Skin of body (tissue), 2 donors: Measurements from ENCODE around the gene WDFY2. TPM values are rescaled to one million over a fixed set of nuclear protein-coding genes. Genes with fewer than 3 reads are reported as not detected.

Source experiments
- DNase-seq: peaks from one replicate; lab custom pipeline; 2025; lab: John Stamatoyannopoulos, UW
- total RNA-seq: library from RNA; depleted of rRNA; stranded (reverse); fragments of >200 nt; gene quantifications from one replicate; pipeline ENCODE4 v1.2.3, GENCODE V29; 2014

The WDFY2 gene
- total RNA-seq, 1 donor from 2014 or later: 28.9 TPM

DNA sequence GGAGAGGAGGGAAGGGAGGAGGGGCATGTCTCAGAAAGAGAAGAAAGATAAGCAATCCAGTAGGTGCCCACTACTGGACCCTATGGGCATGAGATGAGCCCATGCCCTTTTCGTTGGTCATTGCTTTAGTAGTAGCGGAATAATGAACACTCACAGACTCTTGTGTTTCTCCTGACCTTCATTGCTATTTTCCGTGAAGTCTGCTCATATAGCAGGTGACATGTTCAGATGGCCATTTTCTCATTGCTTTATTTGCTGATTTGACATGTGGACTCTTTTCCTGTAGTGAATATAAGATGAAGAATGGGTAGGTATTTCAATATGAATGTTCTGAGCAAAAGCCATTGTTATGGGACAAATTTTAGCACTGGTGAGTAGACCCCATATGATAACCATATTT is 16.4 kb downstream of the WDFY2 start:
- DNase-seq: no peak

DNA sequence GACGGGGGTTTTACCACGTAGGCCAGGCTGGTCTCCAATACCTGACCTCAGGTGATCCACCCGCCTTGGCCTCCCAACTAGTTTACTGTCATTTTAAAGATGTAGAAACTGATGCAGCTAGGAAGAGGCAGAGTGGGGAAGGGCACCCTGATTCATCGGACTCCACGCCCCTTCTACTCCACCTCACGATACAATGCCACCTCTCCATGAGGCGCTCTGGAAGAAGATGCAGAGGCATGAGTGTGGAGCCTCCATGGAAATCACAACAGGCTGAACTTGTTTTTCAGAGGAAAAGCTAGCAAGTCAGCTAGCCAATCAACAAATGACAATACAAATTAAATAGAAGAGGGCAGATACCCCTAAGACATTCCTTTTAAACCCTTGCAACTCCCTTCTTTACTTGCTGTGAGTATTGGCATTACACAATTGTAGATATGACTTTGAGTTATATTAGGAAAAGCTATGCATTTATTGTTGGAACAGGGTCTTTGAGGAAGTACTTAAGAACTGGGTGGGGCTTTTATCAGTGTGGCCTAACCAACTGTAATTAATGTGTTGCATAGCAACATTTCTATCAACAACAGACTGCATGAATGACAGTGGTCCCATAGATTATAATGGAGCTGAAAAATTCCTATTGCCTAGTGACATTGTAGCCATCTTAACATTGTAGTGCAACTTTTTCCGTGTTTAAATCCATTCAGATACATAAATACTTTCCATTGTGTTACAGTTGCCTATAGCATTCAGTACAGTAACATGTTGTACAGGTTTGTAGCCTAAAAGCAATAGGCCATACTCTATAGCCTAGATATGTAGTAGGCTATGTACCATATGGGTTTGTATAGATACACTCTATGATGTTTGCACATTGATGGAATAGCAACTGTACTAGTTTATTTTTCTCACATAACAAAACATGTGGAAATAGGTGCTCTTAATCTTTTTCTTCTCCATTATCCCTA is 17.6 kb downstream of the WDFY2 start:
- DNase-seq: no peak

DNA sequence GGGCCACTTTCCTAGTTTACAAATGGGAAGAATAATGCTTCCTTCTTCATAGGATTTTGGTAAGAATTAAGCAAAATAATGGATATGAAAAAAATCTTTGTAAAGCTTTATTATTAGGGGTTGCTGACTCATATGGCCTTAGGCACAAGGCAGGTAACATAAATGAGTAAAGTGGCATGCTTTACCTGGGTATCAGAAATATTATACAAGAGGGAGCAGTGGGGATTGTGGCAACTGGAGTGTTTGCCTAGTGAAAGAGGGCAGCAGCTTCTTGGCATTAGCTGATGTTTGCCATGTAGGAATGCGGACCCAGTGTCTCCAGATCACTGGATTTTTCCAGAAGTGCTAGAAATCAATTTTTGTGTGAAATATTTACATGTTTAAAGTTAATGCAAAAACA is 19.5 kb downstream of the WDFY2 start:
- no peak for DNase-seq

DNA sequence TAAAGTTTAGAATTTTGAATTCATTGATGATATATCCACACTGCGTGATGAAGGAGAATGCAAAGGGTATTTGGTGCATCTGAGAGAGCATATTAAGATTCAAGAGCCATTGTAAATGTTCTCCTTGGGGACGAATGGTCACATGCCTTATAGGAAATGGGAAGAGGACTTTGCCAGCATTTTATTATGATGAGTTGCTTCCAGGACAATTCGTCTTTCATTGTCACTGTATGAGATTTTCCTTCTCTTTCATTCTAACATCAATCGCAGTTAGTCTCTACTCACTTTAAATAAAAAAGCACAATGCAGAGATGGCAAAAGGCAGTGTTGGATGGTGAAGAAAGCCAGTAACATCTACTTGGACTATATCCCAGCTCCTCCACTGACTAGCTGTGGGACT is 21.4 kb downstream of the WDFY2 start:
- no peak for DNase-seq

DNA sequence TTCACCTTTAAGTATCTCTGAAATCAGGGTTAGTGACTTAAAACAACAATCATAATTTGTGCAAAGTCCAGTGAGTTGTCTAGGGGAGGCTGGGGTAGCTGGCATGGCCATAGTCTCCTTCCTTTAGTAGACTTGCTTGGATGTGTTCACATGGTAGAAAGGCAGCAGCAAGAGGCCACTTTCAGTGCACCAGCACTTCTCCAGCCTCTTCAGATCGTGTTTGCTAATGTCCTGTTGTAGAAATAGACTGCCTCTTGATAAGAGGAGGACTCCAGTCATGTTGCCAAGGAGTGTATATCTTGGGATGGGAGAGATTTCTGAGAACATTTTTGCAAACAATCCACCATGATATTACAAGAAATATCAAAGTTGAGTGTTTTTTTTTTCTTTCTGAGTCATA is 22.9 kb downstream of the WDFY2 start:
- DNase-seq: no peak

DNA sequence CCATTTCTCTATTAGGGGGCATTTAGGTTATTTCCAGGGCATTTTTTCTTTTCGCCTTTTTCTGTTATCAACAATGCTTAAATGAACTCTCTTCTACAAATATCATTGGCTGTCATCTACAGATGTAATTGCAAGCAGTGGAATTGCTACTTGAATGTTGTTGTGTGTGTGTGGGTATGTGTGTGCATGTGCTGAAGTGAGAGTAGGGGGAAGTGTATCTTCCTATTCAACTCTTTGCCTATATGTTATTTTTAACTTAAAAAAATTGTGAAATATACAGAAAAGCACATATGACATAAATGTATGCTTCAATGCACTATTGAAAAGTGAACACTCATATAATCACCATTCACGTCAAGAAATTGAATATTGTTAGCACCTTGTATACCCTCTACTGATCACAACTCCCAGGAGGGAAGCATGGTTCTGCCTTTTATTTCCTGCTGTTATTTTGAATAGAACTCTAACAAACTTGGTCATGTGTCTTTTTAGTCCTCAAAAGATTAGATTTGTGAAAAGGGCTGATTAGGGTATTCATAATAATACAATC is 24.7 kb downstream of the WDFY2 start:
- no peak for DNase-seq

DNA sequence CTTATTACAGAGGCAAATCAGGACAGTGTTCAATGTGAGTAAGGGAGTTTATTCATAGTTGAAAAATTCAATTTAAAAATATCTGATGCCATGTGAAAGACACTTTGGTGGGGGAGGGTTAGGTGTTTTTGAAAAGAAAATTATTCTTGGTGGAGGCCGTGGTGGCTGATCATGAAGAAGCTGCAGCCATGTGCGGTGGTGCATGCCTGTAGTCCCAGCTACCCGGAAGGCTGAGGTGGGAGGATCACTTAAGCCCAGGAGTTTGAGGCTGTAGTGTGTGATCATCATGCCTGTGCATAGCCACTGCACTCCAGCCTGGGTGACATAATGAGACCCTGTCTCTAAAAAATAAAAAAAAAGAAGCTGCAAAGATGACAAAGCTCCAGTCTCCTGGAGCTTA is 28.6 kb downstream of the WDFY2 start:
- DNase-seq: no peak

DNA sequence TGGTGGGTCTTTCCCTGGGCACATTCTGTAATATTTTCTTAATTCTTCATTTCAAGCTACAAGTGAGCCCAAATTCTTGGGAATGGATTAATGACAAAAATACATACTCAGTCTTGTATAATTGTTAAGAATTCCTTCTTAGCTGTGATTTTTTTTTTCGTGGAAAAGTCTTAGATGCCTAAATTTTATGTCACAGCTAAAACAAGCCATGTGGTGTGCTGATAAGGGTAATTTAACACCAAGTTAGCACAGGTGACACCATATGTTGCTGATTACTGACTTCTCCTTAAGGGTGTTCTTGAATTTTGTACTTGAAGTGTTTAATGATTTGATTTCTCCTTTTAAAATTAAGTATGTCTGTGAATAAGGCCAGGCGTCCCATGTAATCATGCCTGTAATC is 29.3 kb downstream of the WDFY2 start:
- no peak for DNase-seq

DNA sequence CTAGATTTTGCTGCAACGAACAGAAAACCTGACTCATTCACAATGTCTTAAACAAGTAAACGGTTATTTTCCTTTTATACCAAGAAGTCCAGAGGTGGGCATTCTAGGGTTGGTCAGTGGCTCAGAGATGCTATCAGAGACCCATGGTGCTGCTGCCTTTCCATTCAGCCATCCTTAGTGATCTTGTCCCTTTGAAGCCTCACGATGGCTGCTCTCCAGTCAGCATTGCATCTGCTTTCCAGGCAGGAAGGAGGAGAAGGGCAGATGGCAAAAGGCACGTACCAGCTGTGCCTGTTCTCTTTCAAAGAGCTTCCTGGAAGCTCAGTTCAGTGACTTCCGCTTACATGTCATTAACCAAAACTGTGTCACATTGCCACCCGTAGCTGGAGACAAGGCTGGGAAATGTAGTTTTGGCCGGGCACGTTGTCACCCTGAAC is 30.1 kb downstream of the WDFY2 start:
- DNase-seq: peak; percentile 64

DNA sequence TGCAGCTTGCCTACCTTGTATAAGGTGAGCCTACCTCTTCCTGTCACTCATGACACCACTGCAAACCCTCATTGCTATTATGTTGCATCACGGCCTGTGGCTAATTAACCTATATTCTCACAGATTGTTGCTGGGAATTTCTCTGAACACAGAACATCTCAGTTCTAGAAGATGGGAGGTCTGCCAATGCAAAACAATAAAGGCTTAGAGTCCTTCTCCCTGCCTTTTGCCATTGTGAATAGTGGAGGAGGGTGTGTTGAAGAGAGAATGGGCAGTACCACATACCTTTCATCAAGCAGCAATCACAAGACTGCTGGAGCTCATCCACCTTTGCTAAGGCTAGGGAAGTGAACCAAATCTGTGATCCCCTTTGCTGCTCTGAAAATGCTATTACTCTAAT is 34.4 kb downstream of the WDFY2 start:
- no peak for DNase-seq

DNA sequence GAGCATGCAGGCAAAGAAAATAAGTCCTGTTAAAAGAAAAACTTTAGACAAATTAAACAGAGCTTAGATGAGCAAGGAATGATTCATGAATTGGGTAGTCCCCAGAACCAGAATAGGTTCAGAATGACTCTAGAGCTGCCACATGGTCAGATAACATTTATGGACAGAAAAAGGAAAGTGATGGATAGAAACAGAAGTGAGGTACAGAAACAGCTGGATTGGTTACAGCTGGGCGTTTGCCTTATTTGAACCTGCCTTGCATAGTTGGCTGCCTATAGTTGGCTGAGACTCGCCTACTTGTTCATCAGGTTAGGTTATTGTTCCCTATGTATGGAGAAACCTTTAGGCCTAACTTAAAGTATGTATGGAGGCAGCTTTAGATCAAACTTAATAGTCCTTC is 35.4 kb downstream of the WDFY2 start:
- DNase-seq: no peak

DNA sequence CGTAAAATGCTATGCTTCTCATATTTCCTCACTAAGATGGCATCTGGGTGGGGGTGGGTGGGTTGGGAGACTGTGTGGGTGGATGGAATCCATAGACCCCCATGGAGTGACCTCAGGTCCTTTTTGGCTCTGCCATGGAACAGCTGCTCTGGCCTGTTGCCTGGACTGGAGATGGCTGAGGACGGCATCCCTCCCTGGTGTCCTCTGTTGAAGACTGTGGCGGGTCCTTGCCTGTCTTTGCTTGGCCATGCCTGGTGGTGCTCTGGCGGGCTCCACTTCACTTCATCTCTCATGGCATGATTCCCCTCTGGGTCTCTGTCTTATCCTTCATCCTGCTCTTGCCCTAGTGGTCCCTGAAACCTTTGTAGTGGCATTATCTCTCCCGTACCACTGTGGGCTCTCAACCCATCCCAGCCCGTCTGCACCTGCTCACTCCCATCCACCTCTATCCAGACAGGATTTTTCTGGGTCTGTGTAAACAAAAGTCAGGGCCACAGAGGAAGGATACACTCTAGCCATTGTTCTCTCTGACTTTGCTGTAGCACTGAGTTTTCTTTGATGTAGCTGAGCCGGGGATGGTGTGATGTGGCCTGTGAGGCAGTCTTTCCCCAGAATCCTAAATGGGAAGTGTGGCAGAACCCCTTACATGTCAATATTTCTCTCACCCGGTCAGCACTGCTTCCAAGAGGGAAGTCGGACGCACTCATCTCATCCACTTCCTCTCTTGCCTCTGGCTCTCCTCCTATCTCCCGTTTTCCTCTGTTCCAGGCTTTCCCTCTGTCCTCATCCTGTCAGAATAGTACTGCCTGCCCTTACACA is 36.1 kb downstream of the WDFY2 start:
- DNase-seq: no peak

DNA sequence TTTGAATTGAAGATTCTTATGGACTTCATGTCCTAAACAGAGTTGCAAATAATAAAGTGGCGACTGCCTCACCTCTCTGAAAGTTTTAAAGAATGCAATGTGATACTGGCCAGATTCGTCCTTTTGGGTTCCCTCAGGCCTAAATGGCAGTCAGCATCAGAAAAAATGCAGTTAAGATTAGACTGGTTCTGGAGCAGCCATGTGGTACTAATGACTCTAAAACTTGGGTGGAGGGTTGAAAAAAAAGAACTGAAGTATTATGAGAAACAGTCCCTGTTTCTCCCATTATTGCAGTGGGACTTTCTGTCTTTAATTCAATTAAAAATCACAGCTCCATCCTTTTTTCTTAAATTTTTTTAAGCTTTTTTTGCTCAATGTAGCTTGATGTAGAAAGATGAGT is 37.3 kb downstream of the WDFY2 start:
- DNase-seq: no peak

DNA sequence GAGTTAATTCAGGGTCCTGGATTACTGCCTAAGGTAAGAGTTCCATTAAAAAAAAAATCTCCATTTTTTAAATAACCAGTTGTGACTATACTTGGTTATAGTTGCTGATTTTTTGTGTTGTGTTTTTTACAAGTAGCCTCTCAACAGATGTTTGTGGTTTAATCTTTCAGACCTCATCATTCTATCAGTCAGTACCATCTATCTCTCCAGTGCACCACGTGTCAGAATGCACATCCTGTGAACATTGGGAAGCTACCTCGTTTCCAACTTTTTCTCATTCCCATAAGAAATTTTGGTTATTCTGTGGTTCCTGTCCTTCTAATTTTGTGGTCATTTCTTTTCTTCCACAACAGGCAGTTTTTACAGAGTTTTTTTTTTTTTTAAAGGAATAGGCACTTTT is 39.2 kb downstream of the WDFY2 start:
- DNase-seq: no peak

DNA sequence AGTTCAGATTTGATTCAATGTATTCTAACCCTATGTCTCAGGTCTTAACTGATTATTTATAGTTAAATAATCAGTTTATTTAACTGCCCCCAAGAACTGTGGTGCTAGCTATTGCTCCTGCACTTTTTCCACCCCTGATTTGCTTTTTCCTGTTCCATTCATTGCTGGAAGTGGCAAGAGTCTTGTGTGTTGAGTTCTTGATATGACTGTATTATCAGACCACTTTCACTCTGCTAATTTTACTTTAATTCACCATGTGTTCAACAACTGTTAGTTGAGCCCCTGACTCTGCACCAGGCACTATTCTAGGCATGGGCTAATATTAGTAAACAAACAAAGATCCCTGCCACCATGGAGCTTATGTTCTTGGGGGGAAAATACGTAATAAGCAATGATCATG is 39.9 kb downstream of the WDFY2 start:
- no peak for DNase-seq

DNA sequence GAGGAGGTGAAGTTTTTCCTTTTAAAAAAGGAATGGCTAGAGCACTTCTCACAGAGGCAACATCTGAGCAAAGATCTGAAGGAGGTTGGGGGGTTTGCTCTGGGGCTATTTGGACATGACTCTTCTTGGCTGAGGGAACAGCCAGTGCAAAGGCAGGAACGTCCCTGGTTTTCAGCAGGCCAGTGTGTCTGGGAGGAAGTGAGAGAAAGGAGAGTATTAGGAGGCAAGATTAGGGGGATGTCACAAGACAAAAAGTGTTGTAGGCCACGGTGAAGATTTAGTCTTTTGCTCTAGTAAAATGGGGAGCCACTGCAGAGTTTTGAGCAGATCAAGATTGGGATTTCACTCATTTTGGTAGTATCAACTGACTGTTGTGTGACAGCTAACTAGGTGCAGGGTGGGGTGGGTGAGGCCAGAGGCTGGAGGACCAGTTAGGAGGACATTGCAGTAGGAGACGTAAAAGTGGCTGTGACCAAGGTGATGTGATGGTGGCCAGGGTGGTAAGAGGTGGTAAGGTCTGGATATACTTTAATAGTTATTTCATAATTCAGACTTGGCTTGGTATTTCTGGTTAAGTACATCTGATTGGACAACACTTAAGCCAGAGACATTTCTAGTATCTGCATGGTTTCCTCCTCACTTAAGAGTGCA is 40.6 kb downstream of the WDFY2 start:
- no peak for DNase-seq

DNA sequence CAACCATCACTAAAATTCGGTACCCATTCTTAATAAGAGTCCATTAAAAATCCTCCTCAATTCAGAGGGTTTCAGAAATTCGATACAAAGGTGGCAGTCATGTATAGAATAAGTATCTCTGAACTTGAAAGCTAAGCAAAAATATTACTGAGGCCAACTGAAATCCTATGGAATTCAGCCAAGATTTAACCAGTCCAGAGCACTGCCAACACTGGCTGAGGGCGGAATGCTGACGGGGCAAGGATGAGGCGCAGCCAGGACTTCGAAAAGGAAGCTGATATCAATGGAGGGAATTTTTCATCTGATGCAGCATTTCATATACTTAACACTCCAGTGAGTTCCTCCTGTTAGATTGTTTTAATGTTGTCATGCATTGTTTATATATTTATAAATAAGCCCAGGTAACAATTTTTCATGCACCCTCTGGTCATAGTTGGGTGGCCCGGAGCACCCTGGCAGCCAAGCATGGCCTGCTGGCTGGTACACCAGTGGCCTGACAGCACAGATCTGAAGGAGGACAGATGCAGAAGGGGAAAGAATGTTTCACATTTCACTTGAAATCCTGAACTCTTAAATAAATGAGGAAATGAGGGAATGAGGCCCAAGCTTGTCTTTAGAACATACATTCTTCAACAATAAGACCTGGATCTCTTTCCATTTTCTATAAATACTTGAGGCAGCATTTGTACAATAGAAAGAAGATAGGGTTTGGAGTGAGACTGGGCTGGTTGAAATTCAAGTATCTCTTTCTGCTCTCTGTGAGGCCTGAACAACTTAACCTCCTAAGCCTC is 41.5 kb downstream of the WDFY2 start:
- peak; percentile 16 for DNase-seq

DNA sequence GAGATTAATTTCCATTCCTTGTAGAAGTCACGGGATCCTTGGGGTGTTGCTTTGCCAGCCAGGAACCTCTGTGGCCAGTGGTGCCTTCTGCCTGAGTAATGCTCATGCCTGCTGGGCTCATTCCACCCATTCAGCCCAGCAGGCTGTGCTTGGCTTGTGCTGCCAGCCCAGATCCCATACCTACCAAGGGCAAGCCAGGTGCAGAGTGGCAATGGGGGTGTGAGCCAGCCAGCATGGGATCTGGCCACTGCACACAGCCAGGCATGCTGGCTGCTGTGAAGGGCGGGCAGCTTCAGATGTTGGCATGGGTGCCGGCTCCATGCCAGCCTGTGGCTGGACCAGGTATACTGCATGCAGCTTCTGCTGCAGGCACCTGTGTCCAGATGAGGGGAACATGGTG is 42.5 kb downstream of the WDFY2 start:
- no peak for DNase-seq

DNA sequence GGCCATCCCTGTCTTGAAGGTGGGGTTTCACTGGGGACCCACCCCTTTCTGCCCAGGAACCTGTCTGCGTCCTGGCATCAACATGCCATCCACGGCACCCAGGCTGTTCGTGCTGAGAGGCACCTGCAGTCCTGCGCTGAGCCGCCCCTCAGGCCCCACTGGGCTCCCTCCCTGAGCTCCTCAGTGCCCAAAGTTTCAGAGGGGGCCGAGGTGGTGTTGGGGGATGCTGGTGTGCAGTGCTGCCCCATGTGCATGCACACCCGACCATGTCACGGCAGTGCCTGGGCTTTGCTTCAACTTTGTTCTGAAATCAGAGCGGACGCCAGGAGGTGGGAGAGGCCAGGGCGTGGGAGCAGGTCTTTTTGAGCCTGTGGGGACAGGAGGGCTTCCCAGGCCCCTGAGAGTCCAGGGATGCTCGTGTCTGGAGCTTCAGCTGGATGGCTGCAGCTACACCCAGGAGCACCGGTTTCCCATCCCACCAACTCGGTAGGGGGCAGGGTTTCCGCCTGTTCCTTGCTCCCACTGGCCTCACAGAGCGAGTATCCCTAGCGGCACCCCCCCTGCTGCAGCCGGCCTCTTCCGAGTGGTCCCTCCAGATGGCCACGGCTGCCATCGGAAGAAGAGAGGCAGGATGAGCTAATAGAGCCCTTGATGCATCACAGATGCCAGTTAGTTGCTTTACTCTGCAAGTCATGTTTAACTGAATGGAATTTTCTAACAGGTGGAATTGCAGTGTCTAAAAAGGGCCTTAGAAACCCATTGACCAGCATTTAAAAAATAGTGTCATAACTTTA is 44.0 kb downstream of the WDFY2 start:
- no peak for DNase-seq
